ENCODE measurements around the gene IQGAP1.

The IQGAP1 gene

DNA sequence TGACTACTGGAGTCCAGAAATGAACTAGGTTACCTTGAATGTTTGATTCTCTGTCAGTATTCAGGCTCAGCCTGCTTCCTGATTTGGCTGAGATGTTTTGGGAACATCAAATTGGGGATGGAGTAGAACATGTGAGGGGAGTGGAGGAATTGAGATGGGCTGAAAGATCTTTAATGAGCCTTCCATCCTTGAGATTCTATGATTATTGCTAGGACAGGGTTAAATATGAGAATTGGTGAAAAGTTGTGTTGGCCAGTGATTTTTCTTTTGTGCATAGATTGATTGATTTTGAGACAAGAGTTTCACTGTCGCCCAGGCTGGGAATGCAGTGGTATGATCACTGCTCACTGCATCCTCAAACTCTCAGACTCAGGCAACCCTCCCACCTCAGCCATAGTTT lies 32.4 kb downstream of the IQGAP1 start:
- in situ Hi-C loops (cut with MboI; ENCODE audit: low pct_unique_long_range_greater_than_20kb, low sequenced_read_pairs, unreplicated experiment), result no loop called here
- TF ChIP-seq CTCF (IDR thresholded peaks at IDR 0.05; ENCODE audit: extremely low read depth, insufficient read depth, missing control alignments), result no peak
- DNase-seq (ENCODE audit: low spot score), result no peak

GRCh38 chr15:90421527-90421926 lies 33.5 kb downstream of the IQGAP1 start:
- no peak for DNase-seq (ENCODE audit: low spot score)
- TF ChIP-seq CTCF (IDR thresholded peaks at IDR 0.05; ENCODE audit: extremely low read depth, insufficient read depth, missing control alignments), result no peak
- in situ Hi-C loops (cut with MboI; ENCODE audit: low pct_unique_long_range_greater_than_20kb, low sequenced_read_pairs, unreplicated experiment), result no loop called here

DNA sequence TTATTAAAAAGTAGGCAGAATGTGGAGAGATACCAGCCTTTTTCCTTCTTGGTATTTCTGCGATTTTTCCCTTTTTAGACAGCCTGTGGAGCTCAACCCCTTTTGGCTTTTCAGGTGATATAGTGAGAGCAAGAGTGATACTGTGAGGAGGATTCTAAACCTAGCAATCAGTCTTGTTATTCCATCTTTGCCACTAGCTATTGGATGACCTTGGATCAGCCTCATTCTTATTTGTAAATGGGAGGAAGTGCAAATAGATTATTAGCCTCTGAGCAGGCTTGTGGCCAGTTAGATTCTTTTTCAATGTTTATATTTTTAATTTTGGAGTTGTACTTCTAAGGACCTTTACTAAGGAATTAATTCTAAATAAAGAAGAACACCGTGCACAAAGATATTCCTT lies 34.0 kb downstream of the IQGAP1 start:
- DNase-seq (ENCODE audit: low spot score), result no peak
- TF ChIP-seq CTCF (IDR thresholded peaks at IDR 0.05; ENCODE audit: extremely low read depth, insufficient read depth, missing control alignments), result no peak
- in situ Hi-C loops (cut with MboI; ENCODE audit: low pct_unique_long_range_greater_than_20kb, low sequenced_read_pairs, unreplicated experiment), result no loop called here

GRCh38 chr15:90422936-90423335 lies 34.9 kb downstream of the IQGAP1 start:
- no peak for DNase-seq (ENCODE audit: low spot score)
- in situ Hi-C loops (cut with MboI; ENCODE audit: low pct_unique_long_range_greater_than_20kb, low sequenced_read_pairs, unreplicated experiment), result no loop called here
- no peak for TF ChIP-seq CTCF (IDR thresholded peaks at IDR 0.05; ENCODE audit: extremely low read depth, insufficient read depth, missing control alignments)

GRCh38 chr15:90423801-90424319 lies 35.8 kb downstream of the IQGAP1 start:
- no peak for DNase-seq (ENCODE audit: low spot score)
- no peak for TF ChIP-seq CTCF (IDR thresholded peaks at IDR 0.05; ENCODE audit: extremely low read depth, insufficient read depth, missing control alignments)
- in situ Hi-C loops (cut with MboI; ENCODE audit: low pct_unique_long_range_greater_than_20kb, low sequenced_read_pairs, unreplicated experiment), result no loop called here

GRCh38 chr15:90425726-90426346 lies 37.8 kb downstream of the IQGAP1 start:
- in situ Hi-C loops (cut with MboI; ENCODE audit: low pct_unique_long_range_greater_than_20kb, low sequenced_read_pairs, unreplicated experiment), result no loop called here
- DNase-seq (ENCODE audit: low spot score), result no peak

More at GRCh38 chr15:90425726-90426346, 37.8 kb downstream of the IQGAP1 start:
- TF ChIP-seq CTCF (IDR thresholded peaks at IDR 0.05; ENCODE audit: extremely low read depth, insufficient read depth, missing control alignments), result no peak
